Glomerular visceral epithelial cell (primary cell): ENCODE results near the gene GRK5.
A peak's percentile ranks its signal among the peaks of the same experiment; 100 is the strongest.

Experiments
- DNase-seq: peaks from one replicate; pipeline ENCODE4 v3.0.0-alpha.2; 2016; ENCODE audit errors: extremely low spot score

GRK5 gene

DNA sequence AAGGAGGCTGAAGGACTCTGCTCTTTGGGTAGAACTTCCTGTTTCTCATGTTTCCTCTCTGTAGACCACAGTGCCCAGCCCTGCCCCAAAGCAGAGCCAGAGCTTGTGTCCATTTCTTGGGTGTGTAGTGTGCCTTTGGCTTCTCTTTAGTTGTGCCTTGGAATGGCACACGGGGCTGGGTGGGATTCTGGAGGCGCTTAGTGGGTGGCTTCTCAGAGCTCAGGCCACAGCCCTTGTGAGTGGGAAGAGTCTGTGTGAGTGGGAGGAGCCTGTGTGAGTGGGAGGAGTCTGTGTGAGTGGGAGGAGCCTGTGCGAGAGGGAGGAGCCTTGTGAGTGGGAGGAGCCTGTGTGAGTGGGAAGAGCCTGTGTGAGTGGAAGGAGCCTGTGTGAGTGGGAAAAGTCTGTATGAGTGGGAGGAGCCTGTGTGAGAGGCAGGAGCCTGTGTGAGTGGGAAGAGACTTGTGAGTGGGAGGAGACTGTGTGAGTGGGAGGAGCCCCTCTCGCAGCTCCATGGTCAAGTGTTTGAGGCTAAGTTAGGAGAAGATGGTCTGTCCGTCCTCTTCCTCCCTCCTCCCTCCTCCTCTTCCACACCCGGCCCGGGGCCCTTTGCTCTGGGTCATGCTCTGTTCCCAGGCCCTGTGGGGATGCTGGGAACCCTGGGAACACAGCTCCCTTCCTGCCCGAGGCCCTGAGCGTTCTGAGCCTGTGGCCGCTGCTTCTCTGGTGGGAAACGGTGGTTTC lies 153.0 kb downstream of the GRK5 start:
- DNase-seq = no peak

DNA sequence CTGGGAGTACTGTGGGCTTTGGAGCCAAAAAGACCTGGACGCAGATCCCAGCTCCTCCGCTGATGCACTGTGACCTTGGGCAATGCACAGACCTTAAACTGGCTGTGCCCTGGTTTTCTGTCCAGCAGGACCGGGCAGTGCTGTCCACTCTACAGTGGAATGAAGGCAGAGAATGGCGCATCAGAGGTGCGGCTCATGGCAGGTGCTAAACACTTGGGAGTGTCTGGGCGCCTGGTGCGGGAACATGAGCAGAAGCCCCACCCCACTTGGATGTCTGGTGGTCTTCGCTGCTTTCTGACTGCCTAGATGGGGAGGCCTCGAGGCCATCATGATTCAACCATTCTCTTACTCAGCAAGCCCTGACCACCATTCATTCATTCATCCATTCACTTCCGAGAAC lies 153.7 kb downstream of the GRK5 start:
- no peak for DNase-seq

DNA sequence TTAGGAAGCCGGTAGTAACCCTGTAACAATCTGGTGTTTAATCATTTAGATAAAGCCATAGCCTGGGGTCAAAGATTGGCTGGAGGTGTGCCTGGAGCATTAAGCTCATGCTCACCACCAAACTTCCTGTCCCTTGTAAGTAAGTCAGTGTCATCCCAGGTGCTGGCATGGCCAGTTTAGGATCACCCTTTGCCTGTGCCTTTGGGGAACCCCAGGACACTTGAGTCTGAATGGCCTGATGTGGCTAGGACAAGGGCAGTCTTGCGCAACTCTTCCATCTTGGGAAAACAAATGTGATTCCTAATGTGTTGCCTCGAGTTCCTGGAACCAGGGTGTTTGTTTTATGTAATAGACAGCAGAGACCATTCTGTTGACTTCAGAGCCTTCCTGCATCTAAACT lies 154.8 kb downstream of the GRK5 start:
- DNase-seq = no peak

DNA sequence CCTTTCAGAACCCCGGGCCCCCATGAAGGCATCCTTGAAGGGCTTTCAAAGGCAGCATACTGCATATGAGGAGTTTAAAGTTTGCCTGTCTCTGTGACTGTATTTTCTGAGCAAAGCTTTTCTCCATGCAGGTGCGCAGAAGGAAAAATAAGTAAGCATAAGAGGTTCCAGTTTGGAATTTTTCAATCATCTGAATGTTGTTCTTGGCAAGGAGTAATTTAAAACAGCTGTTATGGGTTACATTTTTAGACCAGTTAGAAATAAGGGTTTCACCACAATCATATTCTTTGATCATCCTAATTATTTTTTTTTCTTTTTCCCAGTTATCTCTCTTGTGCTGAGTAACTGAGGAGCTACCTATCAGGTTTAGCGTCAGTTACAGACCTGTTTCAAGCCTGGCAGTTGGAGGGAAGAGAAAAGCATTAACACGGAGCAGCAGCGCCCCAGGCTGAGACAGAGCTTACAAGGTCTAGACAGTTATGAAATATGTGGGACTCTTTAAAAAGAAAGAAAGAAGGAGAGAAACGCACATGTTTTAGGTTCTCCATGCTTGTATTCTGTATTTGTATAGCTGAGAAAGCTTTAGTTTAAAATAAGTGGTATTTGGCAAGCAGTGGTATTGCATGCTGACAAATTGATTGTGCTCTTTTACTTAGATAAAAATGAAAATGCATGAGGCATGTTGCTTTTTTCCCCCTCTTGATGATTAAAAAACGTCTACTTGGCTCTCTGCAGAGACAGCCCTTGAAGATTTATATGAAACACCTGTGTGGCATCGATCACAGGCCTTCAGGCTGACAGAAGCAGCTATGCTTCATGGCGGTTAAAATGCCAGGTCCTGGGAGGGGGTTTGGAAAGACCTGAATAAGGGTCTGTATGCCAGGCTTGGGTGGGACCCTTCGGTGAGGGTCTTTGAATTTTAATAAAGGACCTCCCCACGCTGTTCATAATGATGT lies 157.6 kb downstream of the GRK5 start:
- no peak for DNase-seq

DNA sequence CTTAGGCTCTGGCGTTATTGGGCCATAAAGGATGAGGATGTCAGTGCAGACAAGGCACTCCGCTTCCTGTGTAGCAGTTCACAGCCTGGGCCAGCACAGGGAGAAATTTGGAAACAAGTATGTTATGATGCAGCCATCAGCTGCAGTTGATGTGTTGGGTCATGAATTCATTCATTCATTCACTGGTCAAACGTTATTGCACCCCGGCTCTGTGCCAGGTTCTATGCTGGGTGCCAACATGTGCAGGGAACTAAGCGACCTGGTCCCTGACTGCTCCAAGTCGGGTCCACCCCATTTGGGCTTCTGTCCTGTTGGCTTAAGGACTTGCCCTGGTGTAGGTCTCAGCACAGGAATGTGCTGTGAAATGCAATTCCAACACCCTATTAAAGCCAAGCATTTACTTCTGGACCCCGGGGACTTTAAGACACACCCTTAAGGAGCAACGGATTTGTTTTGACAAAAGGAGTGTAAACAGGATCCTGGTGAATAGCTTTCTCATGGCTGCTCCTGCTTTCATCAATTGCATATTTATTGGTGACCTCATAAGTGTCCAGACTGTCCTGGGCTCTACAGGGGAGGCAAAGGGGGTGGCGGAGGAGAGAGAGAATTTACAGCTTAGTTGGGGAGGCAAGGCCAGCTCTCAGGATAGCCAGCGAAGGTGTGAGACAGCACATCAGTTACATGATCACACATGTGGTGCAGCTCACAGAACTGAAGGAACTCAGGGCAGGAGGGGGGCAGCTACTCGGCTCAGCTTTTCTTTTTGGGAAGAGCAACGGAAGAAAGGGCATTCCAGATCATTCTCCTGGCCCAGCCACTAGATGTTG lies 158.6 kb downstream of the GRK5 start:
- no peak for DNase-seq

DNA sequence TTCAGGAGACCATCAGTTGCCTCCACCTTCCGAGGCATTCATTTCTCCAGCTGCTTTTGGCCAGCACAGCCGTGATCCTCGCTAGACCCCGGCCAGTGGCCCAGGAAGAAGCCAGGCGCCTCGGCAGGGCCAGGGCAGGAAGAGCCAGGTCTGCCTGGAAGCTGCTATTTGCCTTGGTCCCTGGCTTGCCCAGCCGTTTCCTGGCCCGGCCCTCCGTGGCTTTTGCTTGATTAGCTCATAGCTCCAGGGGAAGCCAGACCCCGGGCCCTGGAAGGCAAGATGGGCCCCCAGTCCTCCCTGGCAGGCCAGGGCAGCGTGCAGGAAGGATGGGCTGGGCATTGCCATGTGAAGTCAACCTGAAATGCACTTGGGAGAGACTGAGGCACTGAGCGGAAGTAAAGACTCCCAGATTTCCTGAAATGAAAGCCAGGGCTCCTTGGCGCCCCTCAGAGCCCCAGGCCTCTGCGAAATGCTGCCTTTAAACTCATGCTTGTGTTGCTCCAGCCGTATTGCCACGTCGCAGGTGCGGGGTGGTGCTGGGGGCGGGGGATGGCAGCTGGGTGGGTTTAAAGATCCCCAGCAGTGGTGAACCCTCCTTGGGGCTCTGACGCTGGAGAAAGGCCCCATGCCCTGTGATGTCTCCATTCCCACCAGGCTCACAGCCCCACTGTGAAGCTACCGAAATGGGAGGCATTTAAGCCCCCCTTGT lies 160.6 kb downstream of the GRK5 start:
- no peak for DNase-seq

DNA sequence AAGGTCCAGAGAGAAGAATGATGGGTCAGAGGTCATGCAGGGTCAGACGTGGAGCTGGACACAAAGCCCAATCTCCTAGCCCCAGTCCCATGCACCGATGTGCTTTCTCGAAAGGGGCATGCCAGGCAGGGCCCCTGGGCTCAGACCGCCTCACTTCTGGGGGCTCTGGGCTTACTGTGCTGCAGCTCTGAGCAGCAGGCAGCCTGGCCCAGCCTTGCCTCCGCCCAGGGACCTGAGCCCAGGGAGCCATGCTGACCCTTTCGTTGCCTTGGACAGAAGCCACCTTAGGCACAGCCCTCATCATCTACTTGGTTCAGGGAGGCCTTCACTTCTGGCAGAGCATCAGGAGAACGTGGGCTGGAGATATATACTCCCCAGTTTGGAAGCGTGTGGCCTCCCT lies 161.2 kb downstream of the GRK5 start:
- no peak for DNase-seq

DNA sequence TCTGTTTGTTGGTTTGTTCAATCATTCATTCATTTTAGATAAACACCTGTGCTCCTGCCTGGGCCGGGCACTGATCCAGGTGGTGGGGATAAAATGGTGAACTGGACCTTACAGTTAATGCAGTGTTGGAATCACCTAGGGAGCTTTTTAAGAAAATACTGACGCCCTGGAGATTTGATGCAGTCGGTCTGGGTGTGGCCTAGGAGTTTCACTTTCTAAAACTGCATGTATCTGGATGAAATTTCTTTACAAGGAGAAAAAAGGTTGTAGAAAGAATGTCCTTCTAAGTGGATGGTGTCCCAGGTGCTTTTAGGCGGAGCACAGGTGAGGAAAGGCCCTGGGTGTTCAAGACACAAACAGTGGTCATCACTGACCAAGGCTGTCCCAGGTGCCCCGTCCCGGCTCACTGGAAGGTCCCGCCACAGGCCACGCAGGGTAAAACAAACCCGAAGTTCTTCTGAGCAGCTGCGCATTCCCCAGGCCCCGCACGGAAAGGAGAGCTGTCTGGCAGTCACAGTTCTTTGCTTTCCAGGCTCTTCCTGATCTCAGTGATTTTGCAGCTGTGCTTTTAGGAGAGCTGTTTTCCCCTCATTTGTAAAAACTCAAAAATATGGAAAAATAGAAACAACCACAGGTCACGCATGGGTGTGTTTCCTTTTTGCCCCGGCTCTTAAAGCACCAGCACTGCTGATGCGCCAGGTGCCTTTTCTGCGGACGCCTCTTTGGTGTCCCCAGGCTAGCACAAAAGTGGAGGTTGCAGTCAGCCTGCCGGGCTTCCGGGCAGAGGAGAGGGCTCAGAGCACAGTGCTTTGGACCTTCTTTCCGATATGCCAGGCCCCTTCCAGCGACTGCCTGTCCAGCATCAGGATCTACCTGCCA lies 161.9 kb downstream of the GRK5 start:
- DNase-seq = no peak

DNA sequence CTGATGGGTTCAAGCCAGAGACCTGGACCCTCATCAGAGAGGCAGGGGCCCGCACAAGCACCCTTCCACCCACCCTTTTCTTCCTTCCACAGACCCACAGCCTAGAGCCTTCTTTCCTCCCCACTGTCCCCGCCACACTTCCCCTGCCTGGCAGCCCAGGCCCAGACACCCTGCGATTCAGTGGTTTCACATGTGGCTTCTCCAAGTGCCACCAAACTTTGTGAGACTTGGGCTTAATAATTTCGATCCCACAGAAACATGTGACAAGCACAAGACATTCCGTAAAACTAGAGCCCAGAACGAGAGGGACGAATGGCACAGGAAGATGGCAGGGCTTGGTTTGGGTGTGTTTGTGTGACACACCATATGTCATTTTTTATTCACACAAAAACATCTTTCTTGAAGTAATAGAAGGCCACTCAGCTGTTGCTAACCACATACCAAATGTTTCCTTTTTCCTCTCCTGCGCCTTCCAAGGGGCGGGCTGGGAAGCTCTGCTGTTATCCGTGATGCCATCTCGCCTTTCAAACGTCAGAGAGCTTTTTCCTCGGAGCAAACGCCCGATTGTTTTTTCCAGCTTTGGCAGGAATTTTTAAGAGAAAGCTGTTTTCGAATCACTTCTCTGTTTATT lies 162.9 kb downstream of the GRK5 start:
- DNase-seq = no peak

DNA sequence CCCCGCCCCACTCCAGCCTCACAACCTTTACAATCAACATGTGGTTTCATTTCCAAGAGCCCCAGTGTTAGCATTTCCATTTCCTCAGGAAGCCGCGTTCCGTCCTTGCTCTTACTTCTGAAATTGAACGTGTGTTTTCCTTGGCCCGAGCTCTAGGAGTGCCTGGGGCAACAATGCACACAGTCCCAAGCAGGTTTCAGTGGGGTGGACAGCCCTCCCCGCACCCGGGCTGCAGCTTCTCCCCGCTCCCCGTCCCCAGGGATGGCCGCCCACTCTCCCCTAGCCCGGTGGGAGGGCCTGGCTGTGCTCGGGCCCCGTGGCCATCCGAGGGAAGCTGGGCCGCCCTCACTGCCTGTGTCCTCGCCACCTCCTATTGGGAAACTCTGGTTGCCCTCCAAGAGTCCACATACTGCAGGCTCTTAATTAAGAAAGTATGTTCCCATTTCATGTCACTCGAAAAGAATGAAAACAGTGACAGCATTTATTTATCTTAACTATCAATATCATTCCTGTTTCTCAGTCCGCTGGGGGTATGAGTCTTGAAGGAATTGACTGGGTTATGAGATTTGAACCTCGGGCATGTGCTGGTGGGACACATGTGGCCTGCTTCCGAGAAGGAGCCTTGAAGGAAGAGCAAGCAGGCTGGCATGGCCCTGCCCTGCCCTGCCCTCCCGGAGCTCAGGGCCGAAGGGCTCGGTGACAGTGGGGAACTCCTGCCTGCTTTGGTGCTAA lies 163.8 kb downstream of the GRK5 start:
- no peak for DNase-seq

DNA sequence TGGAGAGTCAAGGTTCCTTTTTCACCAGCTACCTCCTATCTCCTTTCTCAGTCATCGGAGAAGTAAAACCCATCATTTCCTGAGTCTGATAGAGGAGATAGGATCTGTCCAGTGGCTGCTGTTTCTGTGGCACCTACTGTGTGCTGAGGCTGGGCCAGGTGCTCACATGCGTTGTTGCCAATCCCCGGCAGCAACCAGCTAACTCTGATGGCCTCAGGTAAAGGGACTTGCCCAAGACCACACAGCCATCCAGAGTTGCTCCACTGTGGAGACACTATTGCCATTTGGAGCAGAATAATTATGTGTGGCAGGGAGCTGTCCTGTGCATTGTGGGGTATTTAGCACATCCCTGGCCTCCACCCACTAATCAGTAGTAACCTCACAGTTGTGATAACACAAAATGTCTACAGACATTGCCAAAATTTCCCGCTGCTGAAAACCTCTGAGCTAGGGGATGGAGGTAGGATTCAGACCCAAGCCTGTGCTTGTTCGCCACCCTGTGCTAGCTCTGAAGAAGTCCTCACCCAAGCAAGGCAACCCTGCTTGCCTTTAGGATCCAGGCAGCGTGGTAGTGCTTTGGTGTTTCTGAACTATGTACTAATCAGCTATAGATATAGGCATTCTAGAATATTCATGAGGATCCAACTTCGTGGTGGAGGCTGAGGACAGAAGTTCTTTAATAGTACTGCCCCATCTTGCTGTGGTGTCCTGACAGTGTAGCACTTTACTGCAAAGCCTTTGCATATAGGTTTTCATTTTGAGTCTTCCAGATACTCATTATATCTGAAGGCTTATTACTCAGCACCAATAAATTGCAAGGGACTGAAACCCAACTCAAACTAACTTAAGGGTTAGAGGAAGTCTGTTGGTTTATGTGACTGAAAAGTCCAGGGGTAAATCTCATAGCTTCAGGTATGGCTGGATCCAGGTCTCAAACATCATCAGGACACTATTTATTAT lies 164.6 kb downstream of the GRK5 start:
- DNase-seq = no peak

DNA sequence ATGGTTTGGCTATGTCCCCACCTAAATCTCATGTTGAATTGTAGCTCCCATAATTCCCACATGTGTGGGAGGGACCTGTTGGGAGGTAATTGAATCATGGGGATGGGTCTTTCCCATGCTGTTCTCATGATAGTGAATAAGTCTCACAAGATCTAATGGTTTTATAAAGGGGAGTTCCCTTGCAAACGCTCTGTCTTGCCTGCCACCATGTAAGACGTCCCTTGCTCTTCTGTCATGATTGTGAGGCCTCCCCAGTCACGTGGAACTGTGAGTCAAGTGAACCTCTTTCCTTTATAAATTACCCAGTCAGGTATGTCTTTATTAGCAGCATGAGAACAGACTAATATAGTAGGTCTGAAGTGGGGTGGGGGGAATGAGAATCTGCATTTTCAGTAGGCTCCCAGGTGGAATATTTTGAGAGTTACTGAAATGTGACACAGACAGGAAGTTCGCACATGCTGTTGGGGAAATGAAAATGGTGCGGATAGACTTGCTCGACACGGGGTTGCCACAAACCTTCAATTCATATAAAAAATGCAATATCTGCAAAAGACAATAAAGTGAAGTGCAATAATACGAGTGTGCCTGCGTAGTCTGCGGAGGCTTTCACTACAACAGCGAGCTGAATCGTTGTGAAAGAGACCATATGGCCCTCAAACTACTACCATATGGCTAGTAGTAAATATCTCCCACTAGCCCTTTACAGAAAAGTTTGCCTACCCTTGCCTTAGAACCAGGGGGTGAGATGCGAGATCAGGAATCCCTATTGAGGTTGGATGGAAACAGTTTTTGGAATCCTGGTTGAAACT lies 166.1 kb downstream of the GRK5 start:
- DNase-seq = no peak

DNA sequence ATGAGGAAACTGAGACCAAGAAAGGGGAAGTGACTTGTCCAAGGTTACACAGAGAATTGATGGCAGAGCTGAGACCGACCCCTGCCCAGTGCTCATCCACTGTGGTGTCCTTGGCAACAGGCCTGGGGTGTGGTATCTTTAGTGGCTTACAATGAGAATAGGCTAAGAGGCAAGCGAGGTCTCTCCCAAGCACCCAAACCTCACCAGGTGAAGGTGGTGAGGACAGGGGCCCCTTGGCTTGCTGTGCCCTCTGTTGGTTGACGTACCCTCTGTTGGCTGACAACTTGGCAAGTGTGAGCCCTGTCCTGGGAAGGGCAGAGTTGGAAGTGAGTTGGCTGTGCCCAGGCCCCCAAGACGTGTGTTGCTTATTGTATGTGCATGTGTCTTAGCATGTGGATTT lies 166.9 kb downstream of the GRK5 start:
- no peak for DNase-seq

DNA sequence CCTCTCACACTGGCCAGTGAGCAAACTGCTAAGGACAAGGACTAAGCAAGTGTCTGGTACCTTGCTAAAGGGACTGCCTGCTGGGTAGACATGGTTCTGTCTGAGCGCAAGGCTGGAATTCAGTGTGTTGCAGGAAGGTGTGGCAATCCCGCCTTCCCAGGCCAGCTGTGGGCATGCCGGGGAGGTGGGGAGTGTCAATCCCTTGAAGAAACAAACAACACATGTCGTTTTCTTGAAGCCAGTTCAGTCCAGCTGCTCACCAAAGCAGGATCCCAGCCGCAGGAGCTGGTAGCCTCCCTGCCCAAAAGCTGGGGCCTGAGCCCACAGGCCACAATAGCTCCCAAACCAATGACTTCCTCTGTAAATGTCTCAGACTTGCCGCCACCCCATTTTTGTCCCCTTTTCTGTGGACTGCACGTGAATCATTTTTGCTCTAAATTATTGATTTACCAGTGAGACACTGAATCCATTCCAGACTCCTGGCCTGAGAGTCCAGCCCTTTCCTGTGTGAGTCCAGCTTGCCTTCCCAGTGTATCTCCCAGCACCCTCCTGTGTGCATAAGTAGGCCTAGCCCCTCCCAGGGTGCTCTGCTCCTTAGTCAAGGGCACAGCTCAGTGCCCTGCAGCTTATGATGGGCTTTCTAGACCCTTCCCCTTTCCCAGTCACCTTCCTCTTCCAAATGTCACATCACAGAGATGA lies 168.4 kb downstream of the GRK5 start:
- DNase-seq = peak; percentile 18

DNA sequence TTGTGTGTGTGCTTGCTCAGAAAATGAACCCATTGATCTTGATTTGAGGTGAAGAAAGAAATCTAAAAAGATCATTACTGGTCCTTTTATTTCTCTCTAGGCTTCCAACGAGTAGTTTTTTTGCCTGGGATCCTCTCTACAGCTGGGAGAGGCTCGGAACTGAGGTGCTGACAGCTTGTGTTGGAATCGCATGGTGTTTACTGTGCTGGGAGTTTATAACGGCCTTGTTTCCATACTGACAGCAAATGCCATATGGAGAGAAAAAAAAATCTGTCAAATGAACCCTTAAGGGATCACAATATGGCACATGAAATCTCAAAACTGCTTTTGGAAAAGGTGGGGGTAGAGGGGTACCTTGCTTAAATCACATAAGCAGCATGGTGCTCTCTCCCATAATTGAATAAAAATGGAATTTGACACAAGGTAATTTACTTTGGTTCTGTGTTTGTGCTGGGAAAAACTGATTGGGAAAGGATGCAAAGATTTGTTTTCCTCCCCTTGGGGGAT lies 170.1 kb downstream of the GRK5 start:
- DNase-seq = no peak

DNA sequence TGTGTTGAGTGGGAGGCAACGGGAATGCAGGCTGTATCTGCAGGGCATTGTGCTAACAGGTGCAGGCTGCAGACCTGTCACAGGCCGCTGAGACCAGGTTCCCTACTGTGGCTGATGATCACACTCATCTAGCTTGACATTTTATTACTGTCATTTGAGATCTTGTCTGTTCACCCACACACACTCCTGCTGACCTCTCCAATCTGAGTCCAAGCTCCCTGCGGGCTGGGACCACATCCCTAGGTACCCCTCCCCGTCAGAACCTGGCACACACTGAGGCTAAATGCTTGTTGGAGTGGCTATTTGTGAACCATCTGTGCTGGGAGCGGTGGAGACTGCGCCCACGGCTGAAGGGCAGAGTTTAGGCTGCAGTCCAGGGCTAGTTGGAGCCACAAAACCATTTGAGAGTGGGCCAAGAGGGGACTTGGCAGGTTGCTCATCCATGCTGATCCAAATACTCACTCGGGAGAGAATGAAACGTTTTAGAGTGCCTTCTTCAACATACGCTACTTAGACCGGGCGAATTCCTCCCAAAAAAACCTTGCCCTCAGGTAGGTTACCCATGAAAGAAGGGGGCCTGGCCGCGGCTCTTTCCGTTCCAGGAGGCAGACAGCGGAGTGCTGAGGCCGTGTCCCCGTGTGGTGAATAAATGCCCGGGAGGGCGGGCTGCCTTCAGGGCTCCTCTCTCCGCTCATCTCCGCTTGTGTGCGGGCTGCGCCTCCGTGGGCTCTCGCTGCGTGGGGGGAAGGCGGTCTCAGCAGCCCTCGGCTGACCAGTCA lies 170.8 kb downstream of the GRK5 start:
- DNase-seq = no peak
